ENCODE results near the gene MAS1L. TPM values are rescaled to one million over a fixed set of nuclear protein-coding genes. Genes with fewer than 3 reads are reported as not detected.

Gene MAS1L
- total RNA-seq, 1 experiment from 2014 or later, result not detected

DNA sequence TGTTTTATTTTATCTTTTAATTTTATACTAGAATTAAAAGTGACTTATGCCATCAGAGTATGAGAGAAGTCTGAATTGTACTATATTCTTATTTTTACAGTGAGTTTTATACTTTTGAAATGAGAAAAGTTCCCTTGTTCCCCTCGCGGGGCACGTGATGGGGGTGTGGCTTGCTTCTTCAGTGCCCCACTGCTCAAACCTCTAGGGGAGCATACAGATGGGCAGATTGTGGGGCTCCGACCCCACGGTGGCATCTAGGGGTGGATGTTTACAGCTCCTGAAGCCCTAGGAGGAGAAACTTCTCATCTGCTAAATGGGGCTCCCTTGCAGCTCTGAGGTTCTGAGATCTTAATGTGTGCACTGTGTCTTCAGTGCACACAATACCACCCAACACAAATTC, 11.9 kb upstream of the MAS1L start:
- H3K4me3 ChIP-seq (replicated peaks in 1 of 2; ENCODE audit: low read depth in 1 of 2, low read length in 2 of 2), result no peak overlapping the region
- no peaks in the 10 kb centered on the region for H3K4me1 ChIP-seq (ENCODE audit: control insufficient read depth in 1 of 2, insufficient read depth in 2 of 2, low read length in 2 of 2)
- H3K9ac ChIP-seq (ENCODE audit: low read length), result no peak overlapping the region
- no peak for TF ChIP-seq JUND (IDR thresholded peaks at IDR 0.05)
- TF ChIP-seq, protein P1, sequence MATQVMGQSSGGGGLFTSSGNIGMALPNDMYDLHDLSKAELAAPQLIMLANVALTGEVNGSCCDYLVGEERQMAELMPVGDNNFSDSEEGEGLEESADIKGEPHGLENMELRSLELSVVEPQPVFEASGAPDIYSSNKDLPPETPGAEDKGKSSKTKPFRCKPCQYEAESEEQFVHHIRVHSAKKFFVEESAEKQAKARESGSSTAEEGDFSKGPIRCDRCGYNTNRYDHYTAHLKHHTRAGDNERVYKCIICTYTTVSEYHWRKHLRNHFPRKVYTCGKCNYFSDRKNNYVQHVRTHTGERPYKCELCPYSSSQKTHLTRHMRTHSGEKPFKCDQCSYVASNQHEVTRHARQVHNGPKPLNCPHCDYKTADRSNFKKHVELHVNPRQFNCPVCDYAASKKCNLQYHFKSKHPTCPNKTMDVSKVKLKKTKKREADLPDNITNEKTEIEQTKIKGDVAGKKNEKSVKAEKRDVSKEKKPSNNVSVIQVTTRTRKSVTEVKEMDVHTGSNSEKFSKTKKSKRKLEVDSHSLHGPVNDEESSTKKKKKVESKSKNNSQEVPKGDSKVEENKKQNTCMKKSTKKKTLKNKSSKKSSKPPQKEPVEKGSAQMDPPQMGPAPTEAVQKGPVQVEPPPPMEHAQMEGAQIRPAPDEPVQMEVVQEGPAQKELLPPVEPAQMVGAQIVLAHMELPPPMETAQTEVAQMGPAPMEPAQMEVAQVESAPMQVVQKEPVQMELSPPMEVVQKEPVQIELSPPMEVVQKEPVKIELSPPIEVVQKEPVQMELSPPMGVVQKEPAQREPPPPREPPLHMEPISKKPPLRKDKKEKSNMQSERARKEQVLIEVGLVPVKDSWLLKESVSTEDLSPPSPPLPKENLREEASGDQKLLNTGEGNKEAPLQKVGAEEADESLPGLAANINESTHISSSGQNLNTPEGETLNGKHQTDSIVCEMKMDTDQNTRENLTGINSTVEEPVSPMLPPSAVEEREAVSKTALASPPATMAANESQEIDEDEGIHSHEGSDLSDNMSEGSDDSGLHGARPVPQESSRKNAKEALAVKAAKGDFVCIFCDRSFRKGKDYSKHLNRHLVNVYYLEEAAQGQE (IDR thresholded peaks at IDR 0.05; ENCODE audit: low read depth), result no peak
- no peak for TF ChIP-seq FOSL1 (IDR thresholded peaks at IDR 0.05; ENCODE audit: low read depth)
- no peak for TF ChIP-seq EZH2phosphoT487 (IDR thresholded peaks at IDR 0.05; ENCODE audit: borderline replicate concordance)
- TF ChIP-seq CBX3 (IDR thresholded peaks at IDR 0.05; ENCODE audit: low read depth), result no peak
- no peak for TF ChIP-seq EGR1 (IDR thresholded peaks at IDR 0.05; ENCODE audit: low read depth)
- no peaks in the 10 kb centered on the region for H3K9me3 ChIP-seq (ENCODE audit: control insufficient read depth in 1 of 2, insufficient read depth in 1 of 2, low read depth in 1 of 2, low read length in 2 of 2)
- CTCF ChIA-PET, result no interaction called here
- no peaks in the 10 kb centered on the region for H3K36me3 ChIP-seq (ENCODE audit: control insufficient read depth in 1 of 2, insufficient read depth in 2 of 2, low read length in 2 of 2)
- POLR2A ChIA-PET, result no interaction called here
- peaks cover 28% of the 10 kb centered on the region for H3K27me3 ChIP-seq (ENCODE audit: insufficient read depth, low read length)
- no peak for DNase-seq (ENCODE audit: low read depth, low spot score)
- H3K27ac ChIP-seq (ENCODE audit: low read depth, low read length), result no peak overlapping the region
- no peaks in the 10 kb centered on the region for H4K20me1 ChIP-seq (ENCODE audit: insufficient read depth)
- no peaks in the 10 kb centered on the region for H3K9me2 ChIP-seq (ENCODE audit: insufficient read depth)
- H3K79me2 ChIP-seq (ENCODE audit: insufficient read depth, low read length), result no peaks in the 10 kb centered on the region
- ATAC-seq, result no peak
- no peak overlapping the region for H3K4me2 ChIP-seq (ENCODE audit: low read length)
- RAD21 ChIA-PET (ENCODE audit: low non-redundant PET in 1 of 2, low total read pairs in 2 of 2, uncharacterized antibody in 2 of 2, unreplicated experiment in 2 of 2), result no interaction called here
- H2AFZ ChIP-seq (ENCODE audit: low read depth, low read length, poor library complexity, severe bottlenecking), result no peak overlapping the region
- BruUV-seq (replicated peaks), result no TSS peak
- intact Hi-C loops (cut with micrococcal nuclease), result no loop called here

GRCh38 chr6:29496961-29497360, 9.2 kb upstream of the MAS1L start:
- Histone ChIP-seq H3K36me3 (ENCODE audit: control insufficient read depth in 1 of 2, insufficient read depth in 2 of 2, low read length in 2 of 2) (no peaks in the 10 kb centered on the region), H4K20me1 (ENCODE audit: insufficient read depth) (no peaks in the 10 kb centered on the region), H3K9me3 (ENCODE audit: control insufficient read depth in 1 of 2, insufficient read depth in 1 of 2, low read depth in 1 of 2, low read length in 2 of 2) (no peaks in the 10 kb centered on the region), H3K9ac (ENCODE audit: low read length) (no peak overlapping the region), H3K27me3 (ENCODE audit: insufficient read depth, low read length) (peaks cover 32% of the 10 kb centered on the region), H2AFZ (ENCODE audit: low read depth, low read length, poor library complexity, severe bottlenecking) (no peak overlapping the region), H3K79me2 (ENCODE audit: insufficient read depth, low read length) (no peaks in the 10 kb centered on the region), H3K9me2 (ENCODE audit: insufficient read depth) (no peaks in the 10 kb centered on the region), H3K4me2 (ENCODE audit: low read length) (no peak overlapping the region), H3K27ac (ENCODE audit: low read depth, low read length) (no peak overlapping the region), H3K4me1 (ENCODE audit: control insufficient read depth in 1 of 2, insufficient read depth in 2 of 2, low read length in 2 of 2) (no peaks in the 10 kb centered on the region), H3K4me3 (replicated peaks in 1 of 2; ENCODE audit: low read depth in 1 of 2, low read length in 2 of 2) (no peak overlapping the region)
- intact Hi-C loops (cut with micrococcal nuclease), result no loop called here
- no peak for ATAC-seq
- ChIA-PET CTCF (no interaction called here), POLR2A (no interaction called here), RAD21 (ENCODE audit: low non-redundant PET in 1 of 2, low total read pairs in 2 of 2, uncharacterized antibody in 2 of 2, unreplicated experiment in 2 of 2) (no interaction called here)
- DNase-seq (ENCODE audit: low read depth, low spot score), result no peak
- BruUV-seq (replicated peaks), result no TSS peak
- TF ChIP-seq MAX (IDR thresholded peaks at IDR 0.05) (no peak), CEBPB (IDR thresholded peaks at IDR 0.05; ENCODE audit: low read depth) (no peak), SRF (IDR thresholded peaks at IDR 0.05; ENCODE audit: low read depth) (no peak), YY1 (IDR thresholded peaks at IDR 0.05; ENCODE audit: extremely low read depth, insufficient replicate concordance, low read depth, low read length) (no peak), CBX3 (IDR thresholded peaks at IDR 0.05; ENCODE audit: low read depth) (no peak), SIN3A (IDR thresholded peaks at IDR 0.05; ENCODE audit: low read depth) (no peak), ZFX (IDR thresholded peaks at IDR 0.05) (no peak), RAD21 (IDR thresholded peaks at IDR 0.05; ENCODE audit: low read depth) (no peak)
- TF ChIP-seq, protein P1 (IDR thresholded peaks at IDR 0.05; ENCODE audit: low read depth), result no peak
- TF ChIP-seq, protein P2, sequence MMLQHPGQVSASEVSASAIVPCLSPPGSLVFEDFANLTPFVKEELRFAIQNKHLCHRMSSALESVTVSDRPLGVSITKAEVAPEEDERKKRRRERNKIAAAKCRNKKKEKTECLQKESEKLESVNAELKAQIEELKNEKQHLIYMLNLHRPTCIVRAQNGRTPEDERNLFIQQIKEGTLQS (IDR thresholded peaks at IDR 0.05), result no peak

Data from HCT116 (cell line).